ENCODE data around the gene KHDC1L. TPM values are rescaled to one million over a fixed set of nuclear protein-coding genes. Genes with fewer than 3 reads are reported as not detected.

The KHDC1L gene
- total and polyA plus RNA-seq, 7 donors = not detected

DNA sequence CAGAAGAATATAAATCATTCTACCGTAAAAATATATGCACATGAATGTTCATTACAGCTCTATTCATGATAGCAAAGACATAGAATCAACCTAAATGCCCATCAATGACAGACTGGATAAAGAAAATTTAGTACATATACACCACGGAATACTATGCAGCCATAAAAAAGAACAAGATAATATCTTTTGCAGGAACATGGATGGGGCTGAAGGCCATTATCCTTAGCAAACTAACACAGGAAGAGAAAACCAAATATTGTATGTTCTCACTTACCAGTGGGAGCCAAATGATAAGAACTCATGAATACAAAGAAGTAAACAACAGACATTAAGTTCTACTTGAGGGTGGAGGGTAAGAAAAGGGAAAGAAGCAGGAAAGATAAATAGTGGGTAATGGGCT is 8.4 kb downstream of the KHDC1L start:
- WGBS, 2 donors = 90 to 96% methylated on average over 2 of the region's 2 CpGs
- no peak overlapping the region for H3K27ac ChIP-seq
- H3K9me3 ChIP-seq = no peaks in the 10 kb centered on the region
- DNase-seq = no peak
- H3K4me3 ChIP-seq = no peak overlapping the region
- TF ChIP-seq, protein P1, sequence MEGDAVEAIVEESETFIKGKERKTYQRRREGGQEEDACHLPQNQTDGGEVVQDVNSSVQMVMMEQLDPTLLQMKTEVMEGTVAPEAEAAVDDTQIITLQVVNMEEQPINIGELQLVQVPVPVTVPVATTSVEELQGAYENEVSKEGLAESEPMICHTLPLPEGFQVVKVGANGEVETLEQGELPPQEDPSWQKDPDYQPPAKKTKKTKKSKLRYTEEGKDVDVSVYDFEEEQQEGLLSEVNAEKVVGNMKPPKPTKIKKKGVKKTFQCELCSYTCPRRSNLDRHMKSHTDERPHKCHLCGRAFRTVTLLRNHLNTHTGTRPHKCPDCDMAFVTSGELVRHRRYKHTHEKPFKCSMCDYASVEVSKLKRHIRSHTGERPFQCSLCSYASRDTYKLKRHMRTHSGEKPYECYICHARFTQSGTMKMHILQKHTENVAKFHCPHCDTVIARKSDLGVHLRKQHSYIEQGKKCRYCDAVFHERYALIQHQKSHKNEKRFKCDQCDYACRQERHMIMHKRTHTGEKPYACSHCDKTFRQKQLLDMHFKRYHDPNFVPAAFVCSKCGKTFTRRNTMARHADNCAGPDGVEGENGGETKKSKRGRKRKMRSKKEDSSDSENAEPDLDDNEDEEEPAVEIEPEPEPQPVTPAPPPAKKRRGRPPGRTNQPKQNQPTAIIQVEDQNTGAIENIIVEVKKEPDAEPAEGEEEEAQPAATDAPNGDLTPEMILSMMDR (IDR thresholded peaks at IDR 0.05) = no peak
- TF ChIP-seq POLR2AphosphoS5 (IDR thresholded peaks at IDR 0.05) = no peak
- TF ChIP-seq POLR2A (IDR thresholded peaks at IDR 0.05) = no peak
- no peak for TF ChIP-seq EP300 (IDR thresholded peaks at IDR 0.05)
- intact Hi-C loops (cut with DNase I) = no loop called here
- no peaks in the 10 kb centered on the region for H3K4me1 ChIP-seq
- H3K36me3 ChIP-seq = no peaks in the 10 kb centered on the region
- no peaks in the 10 kb centered on the region for H3K27me3 ChIP-seq

DNA sequence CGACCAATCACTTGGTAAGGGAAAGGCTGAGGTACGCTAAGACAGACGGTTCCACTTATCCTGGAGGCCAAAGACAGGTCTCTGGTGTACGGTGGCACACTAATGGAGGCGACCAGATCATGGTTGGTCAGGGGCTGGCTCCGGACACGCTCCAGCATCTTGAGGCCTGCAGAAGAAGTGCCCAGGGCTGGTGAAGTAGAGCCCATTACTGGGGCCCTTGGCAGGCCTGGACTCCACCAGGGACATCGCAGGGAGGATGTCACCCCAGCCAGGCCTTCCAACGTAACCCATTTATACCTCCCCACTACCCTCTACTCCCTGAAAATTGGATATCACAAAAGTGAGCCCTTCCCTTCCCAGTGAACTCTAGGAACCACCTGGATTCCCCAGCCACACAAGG is 16.2 kb downstream of the KHDC1L start:
- Histone ChIP-seq H3K36me3 (no peaks in the 10 kb centered on the region), H3K9me3 (no peaks in the 10 kb centered on the region), H3K27ac (no peak overlapping the region), H3K4me1 (no peaks in the 10 kb centered on the region), H3K27me3 (no peaks in the 10 kb centered on the region), H3K4me3 (no peak overlapping the region)
- WGBS, 2 donors = 80 to 95% methylated on average over 9 of the region's 9 CpGs
- intact Hi-C loops (cut with DNase I) = no loop called here
- DNase-seq = no peak
- no peak for TF ChIP-seq EP300 (IDR thresholded peaks at IDR 0.05)
- TF ChIP-seq POLR2AphosphoS5 (IDR thresholded peaks at IDR 0.05) = no peak
- no peak for TF ChIP-seq POLR2A (IDR thresholded peaks at IDR 0.05)
- TF ChIP-seq, protein P1 (IDR thresholded peaks at IDR 0.05) = no peak

DNA sequence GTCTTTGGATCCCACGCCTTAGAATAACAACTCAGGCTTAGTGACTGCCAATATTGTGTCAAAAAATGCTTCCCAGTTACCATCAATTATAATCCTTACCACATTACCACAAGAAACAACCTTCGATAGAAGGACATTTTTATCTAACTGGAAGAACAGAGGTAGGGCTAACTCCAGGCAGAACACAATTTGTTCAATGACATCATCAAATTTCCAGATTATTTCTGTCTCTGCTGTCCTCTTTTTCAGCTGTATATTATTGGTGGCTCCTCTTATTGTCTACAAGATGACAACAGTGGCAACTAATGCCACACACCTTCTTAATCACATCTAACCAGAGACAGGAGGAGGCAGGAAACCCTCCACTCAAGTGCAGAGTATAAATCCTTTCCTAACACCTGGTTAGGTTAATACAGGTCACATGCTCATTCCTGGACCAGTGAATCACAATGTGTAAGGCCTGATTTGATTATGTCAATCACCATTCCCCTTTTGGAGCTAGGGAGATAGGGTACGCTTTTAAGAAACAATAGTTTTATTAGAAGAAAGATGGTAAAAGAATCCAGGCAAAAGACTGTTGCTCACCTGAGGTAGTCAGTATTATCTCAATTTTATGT is 18.0 kb downstream of the KHDC1L start:
- WGBS, 2 donors = 70 to 86% methylated on average over 3 of the region's 3 CpGs
- H3K36me3 ChIP-seq = no peaks in the 10 kb centered on the region
- H3K27me3 ChIP-seq = no peaks in the 10 kb centered on the region
- intact Hi-C loops (cut with DNase I) = no loop called here
- H3K4me1 ChIP-seq = no peaks in the 10 kb centered on the region
- no peak overlapping the region for H3K27ac ChIP-seq
- H3K4me3 ChIP-seq = no peak overlapping the region
- TF ChIP-seq EP300 (IDR thresholded peaks at IDR 0.05) (no peak), POLR2AphosphoS5 (IDR thresholded peaks at IDR 0.05) (no peak), POLR2A (IDR thresholded peaks at IDR 0.05) (no peak)
- TF ChIP-seq, protein P1 (IDR thresholded peaks at IDR 0.05) = no peak
- no peak for DNase-seq
- no peaks in the 10 kb centered on the region for H3K9me3 ChIP-seq

DNA sequence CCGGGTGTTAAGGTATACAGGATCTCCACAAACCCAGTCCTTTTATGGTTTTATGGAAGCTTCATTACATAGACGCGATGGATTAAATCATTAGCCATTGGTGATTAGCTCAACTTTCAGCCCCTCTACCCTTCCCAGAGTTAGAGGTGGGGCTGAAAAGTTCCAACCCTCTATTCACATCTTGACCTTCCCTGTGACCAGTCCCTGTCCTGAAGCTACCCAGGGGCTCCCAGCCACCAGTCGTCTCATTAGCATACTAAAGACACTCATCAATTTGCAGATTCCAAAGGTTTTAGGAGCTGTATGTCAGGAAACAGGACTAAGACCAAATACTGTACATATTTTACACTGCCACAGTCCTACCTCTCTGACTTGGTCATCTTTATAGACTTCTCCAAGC is 21.0 kb downstream of the KHDC1L start:
- no peaks in the 10 kb centered on the region for H3K36me3 ChIP-seq
- H3K27me3 ChIP-seq = no peaks in the 10 kb centered on the region
- WGBS, 2 donors = 55 to 81% methylated on average over 4 of the region's 4 CpGs
- H3K4me1 ChIP-seq = no peaks in the 10 kb centered on the region
- H3K4me3 ChIP-seq = no peak overlapping the region
- DNase-seq = no peak
- intact Hi-C loops (cut with DNase I) = no loop called here
- H3K27ac ChIP-seq = no peak overlapping the region
- no peaks in the 10 kb centered on the region for H3K9me3 ChIP-seq
- TF ChIP-seq EP300 (IDR thresholded peaks at IDR 0.05) (no peak), POLR2A (IDR thresholded peaks at IDR 0.05) (no peak), POLR2AphosphoS5 (IDR thresholded peaks at IDR 0.05) (no peak)
- TF ChIP-seq, protein P1 (IDR thresholded peaks at IDR 0.05) = no peak

DNA sequence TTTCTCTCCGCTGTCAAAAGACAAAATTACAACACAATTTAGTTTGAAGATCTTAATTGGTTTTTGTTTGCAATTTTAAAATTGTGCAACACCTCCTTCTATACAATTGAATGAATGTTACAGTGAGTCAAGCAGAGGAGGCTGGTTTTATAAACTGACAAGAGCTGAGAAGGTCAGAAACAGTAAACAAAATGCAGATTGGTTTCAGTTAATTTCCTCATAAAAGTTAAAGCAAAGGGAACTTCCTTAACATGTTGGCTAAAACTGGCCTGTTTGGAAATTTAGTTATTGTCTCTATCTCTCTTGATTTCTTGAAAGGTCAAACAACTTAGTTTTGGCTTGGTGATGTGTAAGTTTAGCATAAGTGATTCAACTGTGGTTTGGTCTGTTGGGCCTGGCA is 22.2 kb downstream of the KHDC1L start:
- Histone ChIP-seq H3K27ac (no peak overlapping the region), H3K9me3 (no peaks in the 10 kb centered on the region), H3K36me3 (no peaks in the 10 kb centered on the region), H3K4me1 (no peaks in the 10 kb centered on the region), H3K4me3 (no peak overlapping the region), H3K27me3 (no peaks in the 10 kb centered on the region)
- WGBS, 2 donors = 81 to 85% methylated on average over 1 of the region's 1 CpG
- intact Hi-C loops (cut with DNase I) = no loop called here
- TF ChIP-seq POLR2A (IDR thresholded peaks at IDR 0.05) = no peak
- TF ChIP-seq, protein P1 (IDR thresholded peaks at IDR 0.05) = no peak
- no peak for TF ChIP-seq POLR2AphosphoS5 (IDR thresholded peaks at IDR 0.05)
- no peak for TF ChIP-seq EP300 (IDR thresholded peaks at IDR 0.05)
- no peak for DNase-seq

Measured in sigmoid colon (tissue), 7 donors.